GM12872 (cell line): ENCODE results near the gene LRRN2.

ENCODE experiments used
- CTCF ChIP-seq: IDR thresholded peaks from 3 replicates; pipeline ENCODE4 v1.5.1; 2011; ENCODE audit warnings: low read depth, mild to moderate bottlenecking, low read length, moderate library complexity; ENCODE audit not compliant: insufficient read depth

Gene LRRN2

GRCh38 chr1:204704794-204705492, 19.4 kb upstream of the LRRN2 start:
- no peak for TF ChIP-seq CTCF

GRCh38 chr1:204703826-204704612, 18.5 kb upstream of the LRRN2 start:
- no peak for TF ChIP-seq CTCF

DNA sequence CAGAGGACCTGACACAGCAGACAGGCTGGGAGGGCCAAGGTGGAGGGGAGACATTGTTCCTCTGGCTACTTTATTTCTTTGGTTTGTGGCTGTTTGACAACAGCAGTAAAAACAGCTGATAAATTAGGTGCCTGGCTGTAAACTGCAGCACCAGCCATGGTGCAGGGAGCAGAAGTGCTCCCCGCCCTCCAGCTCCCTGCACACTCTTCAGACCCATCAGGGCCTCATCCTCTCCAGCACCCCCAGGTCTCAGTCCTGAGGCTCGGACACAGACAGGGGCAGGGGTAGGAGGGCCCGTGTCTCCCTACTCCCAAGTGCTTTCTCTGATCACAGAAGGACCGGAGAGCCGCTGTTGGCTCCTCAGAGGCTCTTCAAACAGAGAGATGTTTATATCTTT, 17.7 kb upstream of the LRRN2 start:
- no peak for TF ChIP-seq CTCF

GRCh38 chr1:204702552-204703267, 17.2 kb upstream of the LRRN2 start:
- no peak for TF ChIP-seq CTCF

- TF ChIP-seq CTCF: no peak
Measured at GRCh38 chr1:204701229-204701628, 15.7 kb upstream of the LRRN2 start.

- no peak for TF ChIP-seq CTCF
Measured at GRCh38 chr1:204697893-204698292, 12.4 kb upstream of the LRRN2 start.

DNA sequence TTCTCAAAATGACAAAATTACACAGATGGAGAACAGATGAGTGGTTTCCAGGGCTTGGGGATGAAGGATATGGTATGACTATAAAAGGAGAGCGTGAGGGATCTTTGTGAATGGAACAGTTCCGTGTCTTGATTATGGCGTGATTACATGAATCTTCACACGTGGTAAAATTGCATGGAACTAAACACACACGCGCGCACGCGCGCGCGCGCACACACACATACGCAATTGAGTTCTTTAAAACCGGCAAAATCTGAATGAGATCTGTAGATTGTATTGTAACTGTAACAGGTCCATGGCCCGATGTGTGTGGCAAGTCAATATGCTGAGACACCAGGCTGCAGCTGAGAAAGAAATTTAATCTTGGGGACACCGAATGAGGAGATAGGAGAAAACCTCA, 11.1 kb upstream of the LRRN2 start:
- TF ChIP-seq CTCF: no peak
